ENCODE data around the gene NOTO.

NOTO gene

GRCh38 chr2:73235315-73236028 is 33.1 kb downstream of the NOTO start:
- no peak for DNase-seq

DNA sequence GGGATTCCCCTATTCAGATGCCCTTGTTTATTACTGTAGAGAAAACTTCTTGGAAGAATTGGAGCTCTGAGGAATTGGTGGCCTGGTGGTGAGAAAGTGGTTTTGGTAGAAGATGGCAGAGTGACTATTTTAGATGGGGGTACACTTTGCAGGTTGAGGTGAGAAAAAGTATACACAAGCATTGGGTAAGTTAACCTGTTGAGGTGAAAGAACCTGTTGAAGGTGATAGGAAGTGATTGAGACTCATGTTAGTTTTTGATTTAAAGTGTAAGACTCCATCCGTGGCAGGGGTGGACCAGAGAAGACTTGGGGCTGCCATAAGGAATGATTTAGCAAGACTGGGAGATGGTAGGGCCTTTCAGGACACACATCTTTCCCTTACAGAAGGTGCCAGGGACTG is 34.8 kb downstream of the NOTO start:
- no peak for DNase-seq

GRCh38 chr2:73238149-73238548 is 35.8 kb downstream of the NOTO start:
- DNase-seq, result no peak

DNA sequence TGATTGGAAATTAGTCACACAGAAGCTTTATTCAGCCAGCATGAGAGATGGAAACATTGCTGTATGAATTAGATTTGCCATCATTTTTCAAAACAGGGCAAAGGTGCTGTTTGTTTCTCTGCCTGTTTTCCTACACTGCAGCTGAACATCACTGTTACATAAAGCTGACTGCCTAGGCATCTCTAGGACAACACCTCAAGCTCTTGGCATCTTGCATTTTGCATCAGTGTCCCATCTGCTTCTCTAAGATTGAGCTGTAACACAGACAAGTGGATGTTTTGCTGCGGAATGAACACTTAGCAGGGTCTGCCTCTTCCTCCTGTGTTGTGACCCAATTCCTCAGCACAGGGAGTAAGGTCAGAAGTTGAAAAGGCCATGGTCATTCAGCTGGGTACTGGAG is 36.6 kb downstream of the NOTO start:
- DNase-seq, result no peak

DNA sequence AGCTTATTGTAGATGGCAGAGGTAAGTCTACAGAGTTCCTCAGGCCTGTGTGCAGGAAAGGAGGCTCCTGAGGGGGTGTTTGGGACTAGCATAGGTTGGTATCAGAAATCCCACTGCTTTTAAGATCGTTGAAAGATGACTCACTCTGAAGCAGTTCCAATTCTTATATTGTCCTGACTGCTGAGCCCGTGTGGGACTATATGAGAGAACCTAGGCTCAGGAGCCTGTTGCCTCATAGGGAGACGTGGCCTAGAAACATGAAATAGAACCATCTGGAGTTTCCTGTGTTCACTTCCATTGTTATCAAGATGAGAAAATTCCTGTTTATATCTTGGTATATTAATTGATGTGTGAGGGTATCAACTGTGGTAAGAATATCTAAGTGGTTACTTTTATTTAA is 37.4 kb downstream of the NOTO start:
- DNase-seq, result no peak

DNA sequence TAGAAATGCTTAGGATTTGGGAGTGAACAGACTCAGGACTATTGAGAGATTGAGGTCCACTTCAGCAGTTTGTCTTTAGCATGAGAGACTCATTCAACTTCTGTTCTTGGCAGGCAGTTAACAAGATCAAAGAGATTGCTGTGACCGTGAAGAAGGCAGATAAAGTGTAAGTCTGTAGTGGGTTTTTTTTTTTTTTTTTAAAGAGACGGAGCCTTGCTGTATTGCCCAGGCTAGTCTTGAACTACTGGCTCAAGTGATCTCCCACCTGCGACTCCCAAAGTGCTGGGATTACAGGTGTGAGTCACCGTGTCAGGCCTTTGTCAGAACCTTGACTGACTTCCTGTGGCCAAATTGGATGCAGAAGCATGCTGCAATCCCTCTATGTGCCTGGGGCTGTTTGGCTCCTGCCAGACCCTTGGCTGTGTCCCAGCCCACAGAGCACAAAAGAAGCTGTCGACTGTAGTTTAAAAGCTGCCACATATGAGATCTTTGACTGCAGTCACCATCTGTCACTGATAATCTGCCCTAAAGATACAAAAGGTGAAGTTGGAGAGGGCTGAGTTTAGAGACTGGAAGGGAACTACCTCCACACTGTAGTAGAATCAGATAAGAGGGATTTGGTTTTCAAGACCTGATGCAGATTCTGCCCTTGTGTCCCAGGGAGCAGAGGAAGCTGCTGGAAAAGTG is 41.7 kb downstream of the NOTO start:
- no peak for DNase-seq

GRCh38 chr2:73244580-73244979 is 42.2 kb downstream of the NOTO start:
- DNase-seq, result no peak

GRCh38 chr2:73246850-73247249 is 44.5 kb downstream of the NOTO start:
- DNase-seq, result no peak

GRCh38 chr2:73249636-73250035 is 47.3 kb downstream of the NOTO start:
- no peak for DNase-seq

GRCh38 chr2:73250872-73251846 is 48.8 kb downstream of the NOTO start:
- DNase-seq, result no peak

GRCh38 chr2:73252238-73253027 is 50.1 kb downstream of the NOTO start:
- no peak for DNase-seq

DNA sequence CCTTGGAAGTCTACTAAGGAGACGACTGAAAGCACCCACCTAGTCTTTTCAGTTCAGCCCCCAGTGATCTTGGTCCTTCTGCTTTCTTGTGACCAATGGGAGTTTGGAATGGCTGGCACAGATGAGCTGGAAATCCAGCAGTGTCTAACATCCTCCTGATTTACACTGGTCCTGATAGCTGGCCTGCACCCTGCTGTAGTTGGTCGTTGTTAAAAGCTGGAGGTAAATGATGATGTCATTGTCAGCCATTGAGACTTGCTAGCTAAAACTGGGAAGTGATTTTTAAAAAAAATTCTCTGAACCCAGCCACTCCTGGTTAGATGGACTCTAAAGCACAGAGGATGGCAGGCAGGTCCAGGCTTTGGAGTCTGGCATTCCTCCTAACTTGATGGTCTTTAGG is 51.0 kb downstream of the NOTO start:
- DNase-seq, result no peak

DNA sequence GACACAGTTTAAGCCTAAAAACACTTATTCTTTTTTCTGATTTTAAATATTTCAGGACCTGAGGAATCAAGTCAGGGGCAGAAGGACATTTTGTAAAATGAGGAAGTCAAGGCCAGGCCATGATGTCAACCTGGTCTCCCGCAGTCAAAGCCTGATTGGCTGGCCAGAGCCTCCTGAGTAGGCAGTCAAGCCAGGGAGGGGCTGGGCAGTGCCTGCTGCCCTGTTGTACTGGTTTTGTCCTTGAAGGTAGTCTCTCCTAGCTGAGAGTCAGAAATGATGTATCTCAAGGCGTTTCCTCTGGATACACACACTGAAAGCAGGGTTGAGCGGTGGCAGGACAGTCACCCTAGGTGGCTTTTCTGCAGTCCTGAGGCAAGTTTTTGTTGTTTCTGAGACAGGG is 51.5 kb downstream of the NOTO start:
- no peak for DNase-seq

DNA sequence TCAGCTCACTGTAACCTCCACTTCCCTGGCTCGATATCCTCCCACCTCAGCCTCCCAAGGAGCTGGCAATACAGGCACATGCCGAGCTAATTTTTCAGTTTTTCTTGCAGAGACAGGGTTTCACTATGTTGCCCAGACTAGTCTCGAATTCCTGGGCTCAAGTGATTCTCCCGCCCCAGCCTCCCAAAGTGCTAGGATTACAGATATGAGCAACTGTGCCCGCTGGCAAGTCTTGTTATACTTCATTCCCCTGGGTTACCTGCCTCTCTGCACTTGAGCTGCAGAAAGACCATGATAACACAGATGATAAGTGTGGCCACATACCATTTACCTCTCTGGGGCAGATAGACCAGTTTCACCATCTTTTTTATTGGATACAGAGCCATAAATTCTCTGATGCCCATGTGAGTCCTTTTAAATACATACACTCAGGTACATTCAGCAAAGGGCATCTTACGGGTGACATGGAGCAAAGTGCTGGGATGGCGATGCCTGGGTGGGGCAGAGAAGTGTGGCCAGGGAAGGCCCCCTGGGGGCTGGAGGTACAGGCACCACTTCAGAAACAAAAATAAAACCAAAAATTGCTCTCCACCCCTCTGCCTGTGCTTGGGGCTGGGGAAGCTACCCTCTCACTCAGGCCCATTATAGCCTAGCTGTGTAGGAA is 52.1 kb downstream of the NOTO start:
- DNase-seq, result no peak

GRCh38 chr2:73255007-73255644 is 52.8 kb downstream of the NOTO start:
- no peak for DNase-seq

- DNase-seq, result no peak
Observed at GRCh38 chr2:73255907-73256617, 53.7 kb downstream of the NOTO start.

- no peak for DNase-seq
Observed at GRCh38 chr2:73256618-73256922, 54.2 kb downstream of the NOTO start.

GRCh38 chr2:73257021-73257420 is 54.6 kb downstream of the NOTO start:
- no peak for DNase-seq

DNA sequence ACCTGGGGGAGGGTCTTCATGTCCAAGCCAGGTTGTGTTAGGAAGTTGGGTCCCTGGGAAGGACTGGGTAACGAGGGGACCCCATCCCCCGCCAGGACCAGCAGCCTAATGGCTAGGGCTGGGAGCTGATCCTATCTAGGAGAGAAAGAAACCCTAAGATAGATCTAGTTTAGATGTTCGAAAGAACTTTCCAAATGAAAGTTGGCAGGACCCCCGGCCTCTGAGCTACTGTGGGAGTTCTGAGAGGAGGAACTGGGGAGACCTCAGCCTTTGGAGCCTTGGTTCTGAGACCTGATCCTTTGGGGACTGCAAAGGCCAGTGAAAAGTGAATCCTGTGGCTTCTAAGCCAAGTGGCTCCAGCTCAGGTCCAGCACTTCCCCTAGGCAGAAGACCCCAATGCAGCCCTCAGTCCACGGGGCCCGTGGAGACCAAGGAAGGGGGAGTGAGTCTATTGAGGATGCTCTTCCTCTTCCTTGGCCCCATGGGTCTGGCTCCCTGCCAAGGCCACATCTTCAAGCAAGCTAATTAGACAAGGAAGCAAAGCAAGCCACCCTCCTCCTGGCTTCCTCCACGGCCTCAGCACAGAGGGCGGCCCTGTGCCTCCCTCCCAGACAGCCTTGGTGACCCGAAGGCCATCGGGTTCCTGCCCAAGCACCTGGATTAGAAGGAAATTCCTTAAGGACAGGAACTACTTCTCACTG is 55.2 kb downstream of the NOTO start:
- DNase-seq, result no peak

DNA sequence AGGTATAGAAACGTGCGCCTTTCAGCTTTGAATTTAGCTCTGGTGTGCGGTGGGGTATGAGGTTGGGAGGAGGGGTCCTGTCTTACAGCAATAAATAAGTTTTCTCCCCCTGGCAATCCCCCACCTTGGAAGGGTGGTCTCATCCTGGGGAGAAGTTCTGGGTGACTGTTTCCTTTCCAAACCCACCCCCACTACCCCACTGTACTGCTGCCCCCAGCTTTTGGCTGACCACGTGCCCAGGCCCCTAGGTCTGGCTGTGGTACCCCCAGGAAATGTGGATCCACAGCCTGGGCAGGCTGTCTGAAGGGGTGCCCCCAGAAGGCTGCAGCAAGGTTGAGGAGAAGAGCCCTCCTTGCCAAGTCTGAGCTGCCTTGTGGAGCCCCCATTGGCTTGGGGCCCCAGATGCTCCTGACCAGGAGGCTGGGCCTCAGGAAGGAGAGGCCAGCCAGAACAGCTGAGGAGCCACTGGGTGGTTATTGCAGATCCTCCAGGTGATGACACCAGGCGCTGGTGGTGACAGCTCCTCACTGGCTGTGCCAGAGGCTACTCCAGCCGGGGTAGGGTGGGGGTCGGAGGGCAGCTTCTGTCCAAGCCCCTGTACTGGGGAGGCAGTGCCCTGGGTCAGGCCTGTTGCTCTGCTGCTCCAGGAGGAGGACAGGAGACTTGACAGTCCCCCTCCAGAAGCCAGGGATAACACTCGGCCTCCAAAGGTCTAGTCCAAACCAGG is 56.0 kb downstream of the NOTO start:
- DNase-seq, result no peak

Data from NCI-H187 treated with DMSO at 0.1 percent for 48 hours (cell line).